Measurements from ENCODE around the gene ANOS1. TPM values are rescaled to one million over a fixed set of nuclear protein-coding genes. Genes with fewer than 3 reads are reported as not detected.

Gene ANOS1
- polyA plus RNA-seq, 1 donor from 2014 or later: 0.72 TPM

GRCh38 chrX:8546715-8547114, 185.2 kb downstream of the ANOS1 start:
- Histone ChIP-seq H3K9me2 (ENCODE audit: insufficient read depth, low read length) (no peaks in the 10 kb centered on the region), H3K36me3 (ENCODE audit: insufficient read depth, low read length) (no peaks in the 10 kb centered on the region), H3K27ac (ENCODE audit: low read length) (no peak overlapping the region), H3K4me2 (ENCODE audit: low read length) (no peak overlapping the region), H3F3A (ENCODE audit: insufficient read depth, low read length, poor library complexity, severe bottlenecking) (no peaks in the 10 kb centered on the region), H3K9me3 (ENCODE audit: low read length) (no peaks in the 10 kb centered on the region), H4K20me1 (ENCODE audit: insufficient read depth) (no peaks in the 10 kb centered on the region), H3K27me3 (ENCODE audit: insufficient read depth, low read depth, low read length) (no peaks in the 10 kb centered on the region), H3K4me3 (ENCODE audit: low read length) (no peak overlapping the region), H3K79me2 (replicated peaks; ENCODE audit: insufficient read depth, low read length) (no peaks in the 10 kb centered on the region), H2AFZ (ENCODE audit: low read depth, low read length) (no peak overlapping the region), H3K9ac (ENCODE audit: low read length) (no peak overlapping the region)
- TF ChIP-seq TAF1 (IDR thresholded peaks at IDR 0.05; ENCODE audit: low read depth) (no peak), SMC3 (conservative IDR thresholded peaks at IDR 0.05; ENCODE audit: poor library complexity) (no peak), MXI1 (conservative IDR thresholded peaks at IDR 0.05; ENCODE audit: poor library complexity, severe bottlenecking) (no peak), RAD21 (conservative IDR thresholded peaks at IDR 0.05) (no peak), POLR2AphosphoS5 (IDR thresholded peaks at IDR 0.05) (no peak)

DNA sequence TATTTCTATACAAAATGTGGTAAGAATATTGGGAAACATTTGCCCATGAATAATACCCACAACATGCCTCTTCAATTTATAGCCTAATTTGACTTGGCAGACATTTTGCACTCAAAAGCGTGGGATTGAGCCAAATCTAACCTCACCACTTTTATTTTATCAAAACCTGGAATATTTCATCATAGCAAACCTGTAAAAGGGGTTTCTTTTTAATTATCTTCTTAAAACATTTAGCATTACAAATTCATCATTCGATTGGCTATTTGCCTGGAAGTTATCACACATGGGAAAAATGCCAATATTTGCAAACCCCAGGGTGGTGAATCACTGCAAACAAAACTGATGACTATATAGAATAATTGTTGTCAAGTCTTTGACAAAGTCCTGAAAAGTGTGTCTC, 211.1 kb downstream of the ANOS1 start:
- Histone ChIP-seq H3K9me3 (ENCODE audit: low read length) (no peaks in the 10 kb centered on the region), H3K36me3 (ENCODE audit: insufficient read depth, low read length) (no peaks in the 10 kb centered on the region), H3F3A (ENCODE audit: insufficient read depth, low read length, poor library complexity, severe bottlenecking) (no peaks in the 10 kb centered on the region), H2AFZ (ENCODE audit: low read depth, low read length) (no peak overlapping the region), H3K9ac (ENCODE audit: low read length) (no peak overlapping the region), H3K4me3 (ENCODE audit: low read length) (no peak overlapping the region), H3K4me2 (ENCODE audit: low read length) (no peak overlapping the region), H3K9me2 (ENCODE audit: insufficient read depth, low read length) (no peaks in the 10 kb centered on the region), H3K27me3 (ENCODE audit: insufficient read depth, low read depth, low read length) (no peaks in the 10 kb centered on the region), H3K27ac (ENCODE audit: low read length) (no peak overlapping the region), H4K20me1 (ENCODE audit: insufficient read depth) (no peaks in the 10 kb centered on the region), H3K79me2 (replicated peaks; ENCODE audit: insufficient read depth, low read length) (no peaks in the 10 kb centered on the region)
- no peak for TF ChIP-seq POLR2AphosphoS5 (IDR thresholded peaks at IDR 0.05)
- no peak for TF ChIP-seq RAD21 (conservative IDR thresholded peaks at IDR 0.05)
- no peak for TF ChIP-seq EP300 (conservative IDR thresholded peaks at IDR 0.05; ENCODE audit: poor library complexity, severe bottlenecking)
- no peak for TF ChIP-seq EZH2 (IDR thresholded peaks at IDR 0.05; ENCODE audit: borderline replicate concordance, insufficient read depth, low read length, poor library complexity, severe bottlenecking)
- TF ChIP-seq MXI1 (conservative IDR thresholded peaks at IDR 0.05; ENCODE audit: poor library complexity, severe bottlenecking): no peak
- TF ChIP-seq, protein P1, sequence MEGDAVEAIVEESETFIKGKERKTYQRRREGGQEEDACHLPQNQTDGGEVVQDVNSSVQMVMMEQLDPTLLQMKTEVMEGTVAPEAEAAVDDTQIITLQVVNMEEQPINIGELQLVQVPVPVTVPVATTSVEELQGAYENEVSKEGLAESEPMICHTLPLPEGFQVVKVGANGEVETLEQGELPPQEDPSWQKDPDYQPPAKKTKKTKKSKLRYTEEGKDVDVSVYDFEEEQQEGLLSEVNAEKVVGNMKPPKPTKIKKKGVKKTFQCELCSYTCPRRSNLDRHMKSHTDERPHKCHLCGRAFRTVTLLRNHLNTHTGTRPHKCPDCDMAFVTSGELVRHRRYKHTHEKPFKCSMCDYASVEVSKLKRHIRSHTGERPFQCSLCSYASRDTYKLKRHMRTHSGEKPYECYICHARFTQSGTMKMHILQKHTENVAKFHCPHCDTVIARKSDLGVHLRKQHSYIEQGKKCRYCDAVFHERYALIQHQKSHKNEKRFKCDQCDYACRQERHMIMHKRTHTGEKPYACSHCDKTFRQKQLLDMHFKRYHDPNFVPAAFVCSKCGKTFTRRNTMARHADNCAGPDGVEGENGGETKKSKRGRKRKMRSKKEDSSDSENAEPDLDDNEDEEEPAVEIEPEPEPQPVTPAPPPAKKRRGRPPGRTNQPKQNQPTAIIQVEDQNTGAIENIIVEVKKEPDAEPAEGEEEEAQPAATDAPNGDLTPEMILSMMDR (IDR thresholded peaks at IDR 0.05; ENCODE audit: poor library complexity, severe bottlenecking): no peak
- no peak for TF ChIP-seq SMC3 (conservative IDR thresholded peaks at IDR 0.05; ENCODE audit: poor library complexity)
- no peak for TF ChIP-seq REST (IDR thresholded peaks at IDR 0.05; ENCODE audit: borderline replicate concordance)
- TF ChIP-seq TAF1 (IDR thresholded peaks at IDR 0.05; ENCODE audit: low read depth): no peak
